K562 (cell line): Measurements from ENCODE around the gene TRABD2B. TPM values are rescaled to one million over a fixed set of nuclear protein-coding genes. Genes with fewer than 3 reads are reported as not detected.
A peak's percentile ranks its signal among the peaks of the same experiment; 100 is the strongest.

Experiments used
- ATAC-seq: fragments of 200-7000 bp; cut with Tn5 transposase; 3 replicates; pipeline ENCODE4 v1.9.1; 2020; ENCODE audit warnings: moderate library complexity
- BruUV-seq: library from RNA; stranded (reverse); fragments of 400-500 nt; replicated peaks from 2 replicates; lab custom pipeline; 2021; lab: Mats Ljungman, UMichigan
- CTCF ChIA-PET: fragments of 300-600 bp; formaldehyde crosslinking; extraction: SDS; loops from one replicate; lab custom pipeline; 2021; ENCODE audit warnings: low intra/inter-chr PET ratio; lab: Yijun Ruan, JAX
- POLR2A ChIA-PET: fragments of 300-600, 350-650 bp; sonication (Branson Sonifier 250); formaldehyde crosslinking; extraction: SDS; loops from one replicate; lab custom pipeline; 2021; ENCODE audit warnings: antibody characterized with exemption, inconsistent platforms; lab: Yijun Ruan, JAX
- DNase-seq, 4 experiments: peaks; one replicate each; pipeline versions ENCODE4 v3.0.0 to v3.0.0-alpha.2; 2011 to 2018; ENCODE audit warnings: low spot score in 3 of 4, mixed read lengths in 3 of 4; ENCODE audit errors: extremely low read depth in 1 of 4
- FAIRE-seq: peaks from 2 replicates; lab custom pipeline; 2011; peaks lifted over from hg19 to GRCh38; lab: Jason Lieb, UNC
- H2AFZ ChIP-seq: 2 replicates; pipeline ENCODE4 v1.6.0; 2011; ENCODE audit warnings: low read depth, low read length, control low read depth, inconsistent platforms
- H3K27ac ChIP-seq: fragments of 200-600 bp; 3 replicates; pipeline ENCODE4 v1.8.0; 2011; ENCODE audit warnings: low read depth, mild to moderate bottlenecking, control low read depth, inconsistent platforms, low read length, moderate library complexity, mixed read lengths; ENCODE audit errors: extremely low read depth
- H3K27me3 ChIP-seq, 2 experiments: fragments of 300-600 bp in 1 of 2; 2 replicates in 1 of 2; 3 replicates in 1 of 2; pipeline versions ENCODE4 v1.6.0 to v1.8.0; 2011; ENCODE audit warnings: inconsistent platforms in 2 of 2, low read length in 2 of 2, mild to moderate bottlenecking in 1 of 2, mixed read lengths in 1 of 2, moderate library complexity in 1 of 2; ENCODE audit not compliant: control insufficient read depth in 2 of 2, insufficient read depth in 2 of 2
- H3K36me3 ChIP-seq: fragments of 300-600 bp; 3 replicates; pipeline ENCODE4 v1.8.0; 2011; ENCODE audit warnings: mild to moderate bottlenecking, low read length, inconsistent platforms; ENCODE audit not compliant: control insufficient read depth, insufficient read depth
- H3K4me1 ChIP-seq, 2 experiments: fragments of 200-600 bp in 1 of 2; replicated peaks in 1 of 2; 2 replicates in 1 of 2; 3 replicates in 1 of 2; pipeline versions ENCODE4 v1.5.1 to v1.8.0; 2011; ENCODE audit warnings: inconsistent platforms in 2 of 2, low read length in 2 of 2, mild to moderate bottlenecking in 1 of 2, mixed read lengths in 1 of 2, moderate library complexity in 1 of 2; ENCODE audit not compliant: control insufficient read depth in 2 of 2, insufficient read depth in 2 of 2
- H3K4me2 ChIP-seq: 2 replicates; pipeline ENCODE4 v1.6.1; 2011; ENCODE audit warnings: low read length, control low read depth, inconsistent platforms, mixed read lengths; ENCODE audit not compliant: insufficient read depth
- H3K4me3 ChIP-seq: fragments of 200-600 bp; sonication (generic), shearing (Covaris generic); 2 replicates; pipeline ENCODE4 v1.5.1; 2016; ENCODE audit warnings: control low read depth, inconsistent platforms
- H3K79me2 ChIP-seq: fragments of 200-600 bp; 3 replicates; pipeline ENCODE4 v1.8.0; 2011; ENCODE audit warnings: low read length, inconsistent platforms; ENCODE audit not compliant: control insufficient read depth, insufficient read depth
- H3K9ac ChIP-seq, 2 experiments: 2 replicates each; pipeline versions ENCODE4 v1.6.0 to v1.6.1; 2011; ENCODE audit warnings: low read depth in 2 of 2, low read length in 2 of 2, control low read depth in 1 of 2, inconsistent platforms in 1 of 2, mild to moderate bottlenecking in 1 of 2, mixed read lengths in 1 of 2; ENCODE audit not compliant: insufficient read depth in 1 of 2
- H3K9me1 ChIP-seq: one replicate; pipeline ENCODE4 v1.6.0; 2011; ENCODE audit warnings: inconsistent platforms, mild to moderate bottlenecking, low read length, moderate library complexity; ENCODE audit not compliant: control insufficient read depth, insufficient read depth
- H3K9me3 ChIP-seq: replicated peaks from 2 replicates; pipeline ENCODE4 v1.5.1; 2011; ENCODE audit warnings: low read depth, low read length, inconsistent platforms; ENCODE audit not compliant: control insufficient read depth, insufficient read depth
- H4K20me1 ChIP-seq: replicated peaks from 2 replicates; pipeline ENCODE4 v1.6.1; 2011; ENCODE audit warnings: low read length, inconsistent platforms, mixed read lengths; ENCODE audit not compliant: control insufficient read depth, insufficient read depth
- GABPA ChIP-seq: fragments of 200-800 bp; sonication (Bioruptor generic); conservative IDR thresholded peaks from 2 replicates; pipeline ENCODE4 v1.6.1; 2016; ENCODE audit warnings: low read depth, missing genetic modification characterization, missing compliant biosample characterization
- GTF2F1 ChIP-seq: IDR thresholded peaks from 2 replicates; pipeline ENCODE4 v1.6.1; 2011; ENCODE audit warnings: low read depth, low read length, improper control_type of control experiment
- KLF13 ChIP-seq: fragments of 450-650 bp; IDR thresholded peaks from 2 replicates; pipeline ENCODE4 v1.6.1; 2016; ENCODE audit warnings: missing genetic modification characterization, low read depth, mild to moderate bottlenecking, missing compliant biosample characterization, moderate library complexity, borderline replicate concordance
- NR1H2 ChIP-seq: sonication (generic); formaldehyde crosslinking; IDR thresholded peaks from 2 replicates; pipeline ENCODE4 v1.4.0; 2020; ENCODE audit warnings: mild to moderate bottlenecking, missing genetic modification reagents
- SREBF1 ChIP-seq: fragments of 150-350 bp; IDR thresholded peaks from 2 replicates; pipeline ENCODE4 v1.6.1; 2014; ENCODE audit warnings: antibody characterized with exemption, low read depth, low read length, borderline replicate concordance
- TGIF2 ChIP-seq: sonication (generic); formaldehyde crosslinking; IDR thresholded peaks from 2 replicates; pipeline ENCODE4 v1.8.1; 2022; ENCODE audit warnings: mild to moderate bottlenecking, missing genetic modification reagents, moderate library complexity
- WGBS: fragments of 100-300 bp; shearing (Covaris generic); methylation state at CpG from one replicate; pipeline ENCODE4 v1.1.6; 2016; ENCODE audit warnings: low coverage, mixed read lengths; ENCODE audit not compliant: insufficient coverage; ENCODE audit errors: missing lambda C conversion rate; 5-methylcytosine and 5-hydroxymethylcytosine counted together
- in situ Hi-C: fragments of 300-500 bp; cut with MboI; formaldehyde crosslinking; loops from 4 replicates; pipeline ENCODE4 v1.15.0; 2018; ENCODE audit warnings: inconsistent platforms, mixed read lengths
- intact Hi-C: fragments of 100-400 bp; cut with micrococcal nuclease; formaldehyde crosslinking; loops from 2 replicates; pipeline ENCODE4 v1.14.2; 2022
- polyA plus RNA-seq, 8 experiments: library from polyadenylated mRNA; depleted of rRNA in 4 of 8; stranded (reverse) in 5 of 8; unstranded in 3 of 8; fragments of >200 nt; fragmentation: Nextera tagmentation in 2 of 8; fragmentation: Illumina TruSeq in 1 of 8; extraction: Ambion mirVana in 2 of 8; extraction: Trizol in 1 of 8; gene quantifications; 2 replicates each; pipeline versions ENCODE4 v1.2.1 to v1.2.3, GENCODE V29; 2011 to 2014; ENCODE audit warnings: inconsistent platforms in 1 of 8, missing spikeins in 1 of 8
- total RNA-seq, 7 experiments: library from RNA; depleted of rRNA in 6 of 7; stranded (reverse); fragments of >200 nt in 6 of 7; fragmentation: Illumina TruSeq in 2 of 7; extraction: Trizol in 2 of 7; gene quantifications; 2 replicates each; pipeline versions ENCODE4 v1.2.1 to v1.2.3, GENCODE V29; 2011 to 2021; ENCODE audit warnings: low replicate concordance in 1 of 7

The TRABD2B gene
- total and polyA plus RNA-seq, 9 of the 15 experiments (the other 6 are each of a cell fraction or from before 2014, with no cell fraction given) = not detected

DNA sequence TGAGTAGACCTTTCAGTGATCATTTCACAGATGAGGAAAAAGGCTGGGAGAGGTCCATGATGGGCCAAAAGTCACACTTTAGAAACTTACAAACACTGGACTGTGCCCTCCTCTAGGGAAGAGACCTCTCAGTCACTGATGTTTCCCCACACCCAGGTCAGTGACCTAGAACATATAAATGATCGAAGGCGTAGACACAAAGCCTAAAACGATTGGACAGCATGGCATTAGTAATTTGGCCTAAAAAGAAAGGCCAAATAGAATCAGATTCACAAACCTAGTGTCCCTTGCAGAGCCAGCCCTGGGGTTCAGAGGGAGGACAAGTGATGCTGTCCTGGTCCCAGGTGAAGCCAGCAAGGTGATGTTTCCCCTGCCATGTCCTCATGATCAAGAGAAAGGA lies 27.7 kb downstream of the TRABD2B start (continued):
- TF ChIP-seq NR1H2 (CRISPR knock-in tag) (no peak), GABPA (tag) (no peak), TGIF2 (CRISPR knock-in tag) (no peak)

DNA sequence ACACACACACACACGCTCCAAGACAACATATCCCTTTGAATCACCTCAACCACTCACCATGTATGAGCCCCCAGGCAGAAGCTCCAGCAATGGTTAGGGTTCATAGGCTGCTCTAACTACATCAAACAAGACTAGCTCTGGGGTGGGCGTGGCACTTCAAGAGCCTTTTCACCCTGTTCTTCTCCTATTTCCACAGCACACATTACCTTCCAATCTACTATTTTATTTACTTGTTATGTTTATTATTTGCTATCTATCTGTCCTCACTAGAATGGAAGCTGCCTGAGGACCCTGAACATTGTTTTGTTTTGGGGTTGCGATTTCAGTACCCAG lies 28.7 kb downstream of the TRABD2B start:
- Histone ChIP-seq H3K4me2 (no peak overlapping the region), H4K20me1 (no peaks in the 10 kb centered on the region; the same call in 1 of the 2 replicates), H3K4me3 (no peak overlapping the region), H3K36me3 (no peaks in the 10 kb centered on the region), H2AFZ (no peak overlapping the region), H3K9me1 (no peaks in the 10 kb centered on the region), H3K27me3 (no peaks in the 10 kb centered on the region), H3K9ac (no peak overlapping the region), H3K9me3 (no peaks in the 10 kb centered on the region), H3K4me1 (no peaks in the 10 kb centered on the region), H3K27ac (no peak overlapping the region), H3K79me2 (no peaks in the 10 kb centered on the region)
- intact Hi-C loops = no loop called here
- no peak for ATAC-seq
- BruUV-seq = no TSS peak
- POLR2A ChIA-PET = interaction anchor here (0.6 to 0.7 kb wide), 2 partner anchors 33 to 204 kb away, joined by 3 read pairs; no protein-coding TSS in a partner anchor
- WGBS = 0% methylated on average over 3 of the region's 3 CpGs
- CTCF ChIA-PET = no interaction called here
- in situ Hi-C loops = no loop called here
- TF ChIP-seq SREBF1 (no peak), GTF2F1 (no peak), KLF13 (0 out of 2 replicates have a peak, but pooled peaks have one; percentile 28)
- DNase-seq = no peak
- FAIRE-seq = no peak
